Measurements from ENCODE around the gene WDR13. TPM values are rescaled to one million over a fixed set of nuclear protein-coding genes. Genes with fewer than 3 reads are reported as not detected.
"Not testable (repeated sequence)": the region's sequence is repeated elsewhere in the genome, so short reads cannot be mapped to it uniquely, and the experiment has no call there.

The WDR13 gene
- total and polyA plus RNA-seq, 4 donors: 25.4 to 73.7 (median 38.5) TPM

DNA sequence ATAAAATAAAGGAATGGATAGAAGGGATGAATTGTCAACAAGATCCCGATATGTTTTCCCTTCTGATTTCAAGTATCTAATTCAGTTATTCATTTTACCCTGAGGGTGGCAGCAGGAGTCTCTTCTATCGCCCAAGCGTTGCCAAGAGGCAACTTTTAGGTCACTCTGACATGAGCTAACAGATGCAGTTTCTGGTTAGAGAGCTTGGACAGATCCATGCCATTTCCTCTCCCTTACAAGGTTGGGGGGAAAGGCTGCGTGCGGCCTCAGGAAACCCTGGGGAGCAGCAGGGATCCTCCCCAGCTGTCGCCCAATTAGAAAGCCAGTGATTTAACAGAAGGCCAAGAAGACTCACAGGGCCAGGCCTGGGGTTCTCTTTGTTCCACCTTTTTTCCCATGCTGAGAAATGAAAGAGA lies 51.1 kb downstream of the WDR13 start:
- TF ChIP-seq, protein P1, sequence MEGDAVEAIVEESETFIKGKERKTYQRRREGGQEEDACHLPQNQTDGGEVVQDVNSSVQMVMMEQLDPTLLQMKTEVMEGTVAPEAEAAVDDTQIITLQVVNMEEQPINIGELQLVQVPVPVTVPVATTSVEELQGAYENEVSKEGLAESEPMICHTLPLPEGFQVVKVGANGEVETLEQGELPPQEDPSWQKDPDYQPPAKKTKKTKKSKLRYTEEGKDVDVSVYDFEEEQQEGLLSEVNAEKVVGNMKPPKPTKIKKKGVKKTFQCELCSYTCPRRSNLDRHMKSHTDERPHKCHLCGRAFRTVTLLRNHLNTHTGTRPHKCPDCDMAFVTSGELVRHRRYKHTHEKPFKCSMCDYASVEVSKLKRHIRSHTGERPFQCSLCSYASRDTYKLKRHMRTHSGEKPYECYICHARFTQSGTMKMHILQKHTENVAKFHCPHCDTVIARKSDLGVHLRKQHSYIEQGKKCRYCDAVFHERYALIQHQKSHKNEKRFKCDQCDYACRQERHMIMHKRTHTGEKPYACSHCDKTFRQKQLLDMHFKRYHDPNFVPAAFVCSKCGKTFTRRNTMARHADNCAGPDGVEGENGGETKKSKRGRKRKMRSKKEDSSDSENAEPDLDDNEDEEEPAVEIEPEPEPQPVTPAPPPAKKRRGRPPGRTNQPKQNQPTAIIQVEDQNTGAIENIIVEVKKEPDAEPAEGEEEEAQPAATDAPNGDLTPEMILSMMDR (IDR thresholded peaks at IDR 0.05; ENCODE audit: low read depth, low read length, missing input control): peak; percentile 39
- TF ChIP-seq RAD21 (IDR thresholded peaks at IDR 0.05): peak; percentile 80 to 81
- TF ChIP-seq, protein P2, sequence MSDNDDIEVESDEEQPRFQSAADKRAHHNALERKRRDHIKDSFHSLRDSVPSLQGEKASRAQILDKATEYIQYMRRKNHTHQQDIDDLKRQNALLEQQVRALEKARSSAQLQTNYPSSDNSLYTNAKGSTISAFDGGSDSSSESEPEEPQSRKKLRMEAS (IDR thresholded peaks at IDR 0.05): no peak
- Histone ChIP-seq H3K36me3 (ENCODE audit: control insufficient read depth in 4 of 4, insufficient read depth in 3 of 4, low read depth in 1 of 4, low read length in 3 of 4) (no peaks in the 10 kb centered on the region), H3K9me3 (ENCODE audit: control insufficient read depth in 4 of 4, low read length in 3 of 4) (no peaks in the 10 kb centered on the region), H3K27ac (ENCODE audit: low read depth in 1 of 2, low read length in 2 of 2) (no peak overlapping the region), H3K4me1 (ENCODE audit: control insufficient read depth in 4 of 4, insufficient read depth in 4 of 4, low read length in 3 of 4) (no peaks in the 10 kb centered on the region), H3K4me3 (ENCODE audit: low read depth in 1 of 3, low read length in 3 of 3) (no peak overlapping the region), H3K27me3 (ENCODE audit: control insufficient read depth in 4 of 4, insufficient read depth in 4 of 4, low read length in 3 of 4) (no peaks in the 10 kb centered on the region), H3K9ac (ENCODE audit: low read depth in 1 of 2, low read length in 2 of 2) (no peak overlapping the region)
- WGBS: 17% methylated on average over 6 of the region's 6 CpGs
- DNase-seq (ENCODE audit: low spot score): no peak

DNA sequence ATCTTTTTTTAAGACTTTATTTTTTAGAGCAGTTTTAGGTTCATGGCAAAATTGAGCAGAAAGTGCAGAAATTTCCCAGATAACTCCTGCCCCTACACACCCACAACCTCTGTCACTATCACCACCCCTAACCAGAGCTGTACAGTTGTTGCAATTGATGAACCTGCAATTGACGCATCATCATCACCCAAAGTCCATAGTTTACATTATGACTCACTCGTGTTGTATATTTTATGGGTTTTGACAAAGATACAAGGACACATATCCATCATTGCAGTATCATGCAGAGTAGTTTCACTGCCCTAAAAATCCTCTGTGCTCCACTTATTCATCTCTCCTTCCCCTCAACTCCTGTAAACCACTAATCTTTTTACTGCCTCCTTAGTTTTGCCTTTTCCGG lies 51.8 kb downstream of the WDR13 start:
- Histone ChIP-seq H3K36me3 (ENCODE audit: control insufficient read depth in 4 of 4, insufficient read depth in 3 of 4, low read depth in 1 of 4, low read length in 3 of 4) (no peaks in the 10 kb centered on the region), H3K27me3 (ENCODE audit: control insufficient read depth in 4 of 4, insufficient read depth in 4 of 4, low read length in 3 of 4) (no peaks in the 10 kb centered on the region), H3K4me3 (ENCODE audit: low read depth in 1 of 3, low read length in 3 of 3) (no peak overlapping the region), H3K9ac (ENCODE audit: low read depth in 1 of 2, low read length in 2 of 2) (no peak overlapping the region), H3K4me1 (ENCODE audit: control insufficient read depth in 4 of 4, insufficient read depth in 4 of 4, low read length in 3 of 4) (no peaks in the 10 kb centered on the region), H3K9me3 (ENCODE audit: control insufficient read depth in 4 of 4, low read length in 3 of 4) (no peaks in the 10 kb centered on the region), H3K27ac (ENCODE audit: low read depth in 1 of 2, low read length in 2 of 2) (no peak overlapping the region)
- WGBS: 82% methylated on average over 3 of the region's 3 CpGs
- TF ChIP-seq, protein P2 (IDR thresholded peaks at IDR 0.05): no peak
- no peak for TF ChIP-seq RAD21 (IDR thresholded peaks at IDR 0.05)
- no peak for DNase-seq (ENCODE audit: low spot score)

DNA sequence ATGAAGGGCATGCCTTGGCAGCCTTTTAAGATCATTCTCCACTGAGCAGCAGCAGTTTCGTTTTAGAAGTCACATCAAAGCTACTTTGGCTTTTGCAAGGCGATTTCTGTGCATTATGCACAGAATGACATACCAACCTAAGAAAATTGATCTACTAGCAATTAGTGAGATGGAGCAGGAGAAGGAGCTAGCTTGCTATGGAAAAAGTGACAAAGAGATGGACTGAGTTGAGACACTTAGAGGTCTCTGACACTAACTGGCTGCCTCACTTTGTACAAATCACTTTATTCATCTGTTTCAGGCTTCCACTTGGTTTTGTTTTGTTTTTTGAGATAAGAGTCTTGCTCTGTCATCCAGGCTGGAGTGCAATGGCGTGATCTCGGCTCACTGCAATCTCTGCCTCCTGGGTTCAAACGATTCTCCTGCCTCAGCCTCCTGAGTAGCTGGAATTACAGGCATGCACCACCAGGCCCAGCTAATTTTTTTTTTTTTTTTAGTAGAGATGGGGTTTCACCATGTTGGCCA lies 54.8 kb downstream of the WDR13 start:
- H3K4me3 ChIP-seq (ENCODE audit: low read depth in 1 of 3, low read length in 3 of 3); DNase-seq (ENCODE audit: low spot score); H3K9me3 ChIP-seq (ENCODE audit: control insufficient read depth in 4 of 4, low read length in 3 of 4); H3K4me1 ChIP-seq (ENCODE audit: control insufficient read depth in 4 of 4, insufficient read depth in 4 of 4, low read length in 3 of 4); H3K9ac ChIP-seq (ENCODE audit: low read depth in 1 of 2, low read length in 2 of 2); H3K36me3 ChIP-seq (ENCODE audit: control insufficient read depth in 4 of 4, insufficient read depth in 3 of 4, low read depth in 1 of 4, low read length in 3 of 4); H3K27ac ChIP-seq (ENCODE audit: low read depth in 1 of 2, low read length in 2 of 2); H3K27me3 ChIP-seq (ENCODE audit: control insufficient read depth in 4 of 4, insufficient read depth in 4 of 4, low read length in 3 of 4): not testable (repeated sequence)
- 79% methylated on average over 5 of the region's 5 CpGs for WGBS

DNA sequence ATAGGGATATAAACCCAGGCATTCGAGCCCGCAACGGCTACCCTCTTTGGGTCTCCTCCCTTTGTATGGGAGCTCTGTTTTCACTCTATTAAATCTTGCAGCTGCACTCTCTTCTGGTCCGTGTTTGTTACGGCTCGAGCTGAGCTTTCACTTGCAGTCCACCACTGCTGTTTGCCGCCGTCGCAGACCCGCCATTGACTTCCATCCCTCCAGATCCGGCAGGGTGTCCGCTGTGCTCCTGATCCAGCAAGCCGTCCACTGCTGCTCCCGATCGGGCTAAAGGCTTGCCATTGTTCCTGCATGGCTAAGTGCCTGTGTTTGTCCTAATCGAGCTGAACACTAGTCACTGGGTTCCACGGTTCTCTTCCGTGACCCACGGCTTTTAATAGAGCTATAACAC lies 57.5 kb downstream of the WDR13 start:
- H3K4me1 ChIP-seq (ENCODE audit: control insufficient read depth in 4 of 4, insufficient read depth in 4 of 4, low read length in 3 of 4); H3K9ac ChIP-seq (ENCODE audit: low read depth in 1 of 2, low read length in 2 of 2); H3K27me3 ChIP-seq (ENCODE audit: control insufficient read depth in 4 of 4, insufficient read depth in 4 of 4, low read length in 3 of 4); H3K36me3 ChIP-seq (ENCODE audit: control insufficient read depth in 4 of 4, insufficient read depth in 3 of 4, low read depth in 1 of 4, low read length in 3 of 4); H3K4me3 ChIP-seq (ENCODE audit: low read depth in 1 of 3, low read length in 3 of 3); DNase-seq (ENCODE audit: low spot score); H3K27ac ChIP-seq (ENCODE audit: low read depth in 1 of 2, low read length in 2 of 2); H3K9me3 ChIP-seq (ENCODE audit: control insufficient read depth in 4 of 4, low read length in 3 of 4): not testable (repeated sequence)
- WGBS: 44% methylated on average over 19 of the region's 19 CpGs

Small RNAs within 50 kb of the gene (small RNA-seq; reads per million reads assigned to genes)
- gene MRPL32P1: not detected

Other genes with a start within 250 kb of the WDR13 start
- gene SSX3, start 240.8 kb upstream of the WDR13 start, total RNA-seq: not detected
- gene SSX3, start 240.8 kb upstream of the WDR13 start, polyA plus RNA-seq: not detected
- gene SSX4, start 214.0 kb upstream of the WDR13 start, total RNA-seq: not detected
- gene SSX4, start 214.0 kb upstream of the WDR13 start, polyA plus RNA-seq: not detected
- not detected for gene SSX4B, start 185.5 kb upstream of the WDR13 start, total RNA-seq
- not detected for gene SSX4B, start 185.5 kb upstream of the WDR13 start, polyA plus RNA-seq
- 10 to 100 TPM in 1 of 2 donors, under 1 TPM in 1; 0.25 to 81.3 TPM for gene SLC38A5, start 127.2 kb upstream of the WDR13 start, total RNA-seq
- under 1 TPM; 0.38 to 0.53 TPM for gene SLC38A5, start 127.2 kb upstream of the WDR13 start, polyA plus RNA-seq
- 10 to 100 TPM; 13.3 to 21.8 TPM for gene FTSJ1, start 121.3 kb upstream of the WDR13 start, total RNA-seq
- 10 to 100 TPM; 14.3 to 19.6 TPM for gene FTSJ1, start 121.3 kb upstream of the WDR13 start, polyA plus RNA-seq
- gene PORCN, start 88.5 kb upstream of the WDR13 start, total RNA-seq: 1 to 10 TPM in 1 of 2 donors, under 1 TPM in 1; 0.70 to 2.8 TPM
- 1 to 10 TPM; 2.8 to 4.9 TPM for gene PORCN, start 88.5 kb upstream of the WDR13 start, polyA plus RNA-seq
- gene EBP, start 75.7 kb upstream of the WDR13 start, total RNA-seq: 100 to 1,000 TPM; 304 to 362 TPM
- 100 to 1,000 TPM; 376 to 474 TPM for gene EBP, start 75.7 kb upstream of the WDR13 start, polyA plus RNA-seq
- 1 to 10 TPM; 3.2 to 3.5 TPM for gene TBC1D25, start 57.8 kb upstream of the WDR13 start, total RNA-seq
- gene TBC1D25, start 57.8 kb upstream of the WDR13 start, polyA plus RNA-seq: 1 to 10 TPM; 2.6 to 5.8 TPM
- 10 to 100 TPM; 81.0 to 87.3 TPM for gene RBM3, start 23.0 kb upstream of the WDR13 start, total RNA-seq
- gene RBM3, start 23.0 kb upstream of the WDR13 start, polyA plus RNA-seq: 10 to 100 TPM; 28.6 to 43.2 TPM
- gene WAS, start 86.3 kb downstream of the WDR13 start, total RNA-seq: 1 to 10 TPM; 5.1 to 5.6 TPM
- 1 to 10 TPM; 1.0 to 3.1 TPM for gene WAS, start 86.3 kb downstream of the WDR13 start, polyA plus RNA-seq
- gene SUV39H1, start 99.2 kb downstream of the WDR13 start, total RNA-seq: 1 to 10 TPM; 4.0 to 5.8 TPM
- 1 to 10 TPM; 3.2 to 3.5 TPM for gene SUV39H1, start 99.2 kb downstream of the WDR13 start, polyA plus RNA-seq
- gene GLOD5, start 164.3 kb downstream of the WDR13 start, total RNA-seq: under 1 TPM in 1 of 2 donors, not detected in 1; 0.67 TPM
- 1 to 10 TPM; 2.1 to 3.4 TPM for gene GLOD5, start 164.3 kb downstream of the WDR13 start, polyA plus RNA-seq
- 10 to 100 TPM in 1 of 2 donors, not detected in 1; 39.9 TPM for gene GATA1, start 189.1 kb downstream of the WDR13 start, total RNA-seq
- under 1 TPM in 1 of 2 donors, not detected in 1; 0.05 TPM for gene GATA1, start 189.1 kb downstream of the WDR13 start, polyA plus RNA-seq
- gene HDAC6, start 204.6 kb downstream of the WDR13 start, total RNA-seq: 10 to 100 TPM; 48.1 to 80.5 TPM
- gene HDAC6, start 204.6 kb downstream of the WDR13 start, polyA plus RNA-seq: 10 to 100 TPM; 54.4 to 59.2 TPM
- not detected for gene ERAS, start 229.0 kb downstream of the WDR13 start, total RNA-seq
- gene ERAS, start 229.0 kb downstream of the WDR13 start, polyA plus RNA-seq: not detected
- gene PCSK1N, start 238.1 kb downstream of the WDR13 start, total RNA-seq: 1 to 10 TPM in 1 of 2 donors, under 1 TPM in 1; 0.08 to 5.4 TPM
- 1 to 10 TPM in 1 of 2 donors, under 1 TPM in 1; 0.05 to 1.8 TPM for gene PCSK1N, start 238.1 kb downstream of the WDR13 start, polyA plus RNA-seq

Data from liver (tissue), 10 donors.